ENCODE data around the gene CDAN1. TPM values are rescaled to one million over a fixed set of nuclear protein-coding genes. Genes with fewer than 3 reads are reported as not detected.

CDAN1 gene
- total RNA-seq, 1 experiment from 2014 or later = 16.4 TPM

DNA sequence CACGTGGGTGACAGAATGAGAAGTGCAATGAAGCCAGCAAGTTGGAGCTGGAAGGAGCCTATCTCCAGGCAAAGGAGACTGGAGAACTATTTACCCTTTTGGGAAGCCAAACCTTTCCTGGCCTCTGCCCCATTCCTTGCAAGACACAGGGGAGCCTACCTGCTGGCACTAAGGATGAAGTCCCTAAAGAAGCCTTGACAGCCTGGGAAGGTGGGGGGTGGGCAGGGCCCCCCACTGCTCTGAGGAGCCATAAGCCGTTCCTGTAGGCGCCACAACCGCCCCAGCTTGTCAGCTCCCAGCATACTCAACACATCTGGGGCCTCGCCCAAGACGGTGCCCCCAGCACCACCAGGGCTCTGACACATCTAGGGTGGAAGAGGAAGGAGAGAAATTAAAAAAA lies 5.5 kb downstream of the CDAN1 start:
- H3K4me3 Mint-ChIP-seq = no peak overlapping the region
- ATAC-seq (no peak), DNase-seq (ENCODE audit: low spot score) (no peak)
- H3K27ac Mint-ChIP-seq = no peak overlapping the region
- ChIA-PET POLR2A (no interaction called here), CTCF (interaction anchor here (0.6 to 1.2 kb wide), 2 partner anchors 8 to 16 kb away, joined by 3 to 5 read pairs; no protein-coding TSS in a partner anchor)
- H3K9me3 Mint-ChIP-seq = no peaks in the 10 kb centered on the region
- peaks cover 20% of the 10 kb centered on the region for H3K4me1 Mint-ChIP-seq
- TF ChIP-seq CREB1 (CRISPR knock-in tag; IDR thresholded peaks at IDR 0.05) (no peak), NR1H2 (CRISPR knock-in tag; IDR thresholded peaks at IDR 0.05) (no peak), FOXP1 (CRISPR knock-in tag; IDR thresholded peaks at IDR 0.05; ENCODE audit: borderline replicate concordance) (no peak), KAT7 (CRISPR knock-in tag; IDR thresholded peaks at IDR 0.05; ENCODE audit: borderline replicate concordance) (no peak), NR2C2 (CRISPR knock-in tag; IDR thresholded peaks at IDR 0.05) (no peak), OVOL2 (CRISPR knock-in tag; IDR thresholded peaks at IDR 0.05; ENCODE audit: borderline replicate concordance) (no peak), RELA (CRISPR knock-in tag; IDR thresholded peaks at IDR 0.05; ENCODE audit: borderline replicate concordance) (no peak)
- TF ChIP-seq, protein P1, sequence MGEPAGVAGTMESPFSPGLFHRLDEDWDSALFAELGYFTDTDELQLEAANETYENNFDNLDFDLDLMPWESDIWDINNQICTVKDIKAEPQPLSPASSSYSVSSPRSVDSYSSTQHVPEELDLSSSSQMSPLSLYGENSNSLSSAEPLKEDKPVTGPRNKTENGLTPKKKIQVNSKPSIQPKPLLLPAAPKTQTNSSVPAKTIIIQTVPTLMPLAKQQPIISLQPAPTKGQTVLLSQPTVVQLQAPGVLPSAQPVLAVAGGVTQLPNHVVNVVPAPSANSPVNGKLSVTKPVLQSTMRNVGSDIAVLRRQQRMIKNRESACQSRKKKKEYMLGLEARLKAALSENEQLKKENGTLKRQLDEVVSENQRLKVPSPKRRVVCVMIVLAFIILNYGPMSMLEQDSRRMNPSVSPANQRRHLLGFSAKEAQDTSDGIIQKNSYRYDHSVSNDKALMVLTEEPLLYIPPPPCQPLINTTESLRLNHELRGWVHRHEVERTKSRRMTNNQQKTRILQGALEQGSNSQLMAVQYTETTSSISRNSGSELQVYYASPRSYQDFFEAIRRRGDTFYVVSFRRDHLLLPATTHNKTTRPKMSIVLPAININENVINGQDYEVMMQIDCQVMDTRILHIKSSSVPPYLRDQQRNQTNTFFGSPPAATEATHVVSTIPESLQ (CRISPR knock-in tag; IDR thresholded peaks at IDR 0.05) = no peak
- TF ChIP-seq, protein P2, sequence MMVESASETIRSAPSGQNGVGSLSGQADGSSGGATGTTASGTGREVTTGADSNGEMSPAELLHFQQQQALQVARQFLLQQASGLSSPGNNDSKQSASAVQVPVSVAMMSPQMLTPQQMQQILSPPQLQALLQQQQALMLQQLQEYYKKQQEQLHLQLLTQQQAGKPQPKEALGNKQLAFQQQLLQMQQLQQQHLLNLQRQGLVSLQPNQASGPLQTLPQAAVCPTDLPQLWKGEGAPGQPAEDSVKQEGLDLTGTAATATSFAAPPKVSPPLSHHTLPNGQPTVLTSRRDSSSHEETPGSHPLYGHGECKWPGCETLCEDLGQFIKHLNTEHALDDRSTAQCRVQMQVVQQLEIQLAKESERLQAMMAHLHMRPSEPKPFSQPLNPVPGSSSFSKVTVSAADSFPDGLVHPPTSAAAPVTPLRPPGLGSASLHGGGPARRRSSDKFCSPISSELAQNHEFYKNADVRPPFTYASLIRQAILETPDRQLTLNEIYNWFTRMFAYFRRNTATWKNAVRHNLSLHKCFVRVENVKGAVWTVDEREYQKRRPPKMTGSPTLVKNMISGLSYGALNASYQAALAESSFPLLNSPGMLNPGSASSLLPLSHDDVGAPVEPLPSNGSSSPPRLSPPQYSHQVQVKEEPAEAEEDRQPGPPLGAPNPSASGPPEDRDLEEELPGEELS (CRISPR knock-in tag; IDR thresholded peaks at IDR 0.05) = no peak
- TF ChIP-seq, protein P3, sequence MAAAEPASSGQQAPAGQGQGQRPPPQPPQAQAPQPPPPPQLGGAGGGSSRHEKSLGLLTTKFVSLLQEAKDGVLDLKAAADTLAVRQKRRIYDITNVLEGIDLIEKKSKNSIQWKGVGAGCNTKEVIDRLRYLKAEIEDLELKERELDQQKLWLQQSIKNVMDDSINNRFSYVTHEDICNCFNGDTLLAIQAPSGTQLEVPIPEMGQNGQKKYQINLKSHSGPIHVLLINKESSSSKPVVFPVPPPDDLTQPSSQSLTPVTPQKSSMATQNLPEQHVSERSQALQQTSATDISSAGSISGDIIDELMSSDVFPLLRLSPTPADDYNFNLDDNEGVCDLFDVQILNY (CRISPR knock-in tag; IDR thresholded peaks at IDR 0.05) = no peak
- H3K27me3 Mint-ChIP-seq (ENCODE audit: low read depth) = no peaks in the 10 kb centered on the region
- peaks cover 48% of the 10 kb centered on the region for H3K36me3 Mint-ChIP-seq

DNA sequence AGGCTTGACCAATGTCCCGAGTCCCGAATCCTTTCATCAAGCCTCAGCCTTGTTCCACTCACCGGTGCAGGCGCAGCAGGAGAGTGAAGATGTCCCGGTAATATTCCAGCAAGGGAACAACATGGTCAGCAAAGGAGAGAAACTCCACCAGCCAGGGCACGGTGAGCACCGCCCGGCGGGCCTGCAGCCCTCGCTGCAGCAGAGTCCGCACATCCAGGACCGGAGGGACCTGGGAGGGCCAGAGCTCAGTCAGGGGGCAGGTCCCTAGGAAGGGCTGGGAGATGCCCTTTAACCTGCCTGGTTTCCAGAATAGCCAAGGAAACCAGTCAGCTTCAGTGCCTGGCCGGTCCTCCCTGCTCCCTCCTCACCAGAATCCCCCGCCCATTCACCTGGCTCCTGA lies 6.4 kb downstream of the CDAN1 start:
- Mint-ChIP-seq H3K36me3 (peaks cover 50% of the 10 kb centered on the region), H3K9me3 (no peaks in the 10 kb centered on the region), H3K27ac (peak overlapping the region; percentile 11; the same call in 1 of the 2 replicates), H3K27me3 (ENCODE audit: low read depth) (no peaks in the 10 kb centered on the region), H3K4me1 (peaks cover 17% of the 10 kb centered on the region), H3K4me3 (no peak overlapping the region)
- CTCF ChIA-PET = interaction anchor here (1.2 kb wide), 1 partner anchor 8 kb away, joined by 5 read pairs; no protein-coding TSS in a partner anchor
- no peak for ATAC-seq
- TF ChIP-seq ELF4 (CRISPR knock-in tag; IDR thresholded peaks at IDR 0.05; ENCODE audit: low read depth) = no peak
- no peak for TF ChIP-seq ZNF263 (CRISPR knock-in tag; IDR thresholded peaks at IDR 0.05; ENCODE audit: low read depth)
- TF ChIP-seq, protein P4, sequence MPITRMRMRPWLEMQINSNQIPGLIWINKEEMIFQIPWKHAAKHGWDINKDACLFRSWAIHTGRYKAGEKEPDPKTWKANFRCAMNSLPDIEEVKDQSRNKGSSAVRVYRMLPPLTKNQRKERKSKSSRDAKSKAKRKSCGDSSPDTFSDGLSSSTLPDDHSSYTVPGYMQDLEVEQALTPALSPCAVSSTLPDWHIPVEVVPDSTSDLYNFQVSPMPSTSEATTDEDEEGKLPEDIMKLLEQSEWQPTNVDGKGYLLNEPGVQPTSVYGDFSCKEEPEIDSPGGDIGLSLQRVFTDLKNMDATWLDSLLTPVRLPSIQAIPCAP (CRISPR knock-in tag; IDR thresholded peaks at IDR 0.05) = no peak
- TF ChIP-seq, protein P5, sequence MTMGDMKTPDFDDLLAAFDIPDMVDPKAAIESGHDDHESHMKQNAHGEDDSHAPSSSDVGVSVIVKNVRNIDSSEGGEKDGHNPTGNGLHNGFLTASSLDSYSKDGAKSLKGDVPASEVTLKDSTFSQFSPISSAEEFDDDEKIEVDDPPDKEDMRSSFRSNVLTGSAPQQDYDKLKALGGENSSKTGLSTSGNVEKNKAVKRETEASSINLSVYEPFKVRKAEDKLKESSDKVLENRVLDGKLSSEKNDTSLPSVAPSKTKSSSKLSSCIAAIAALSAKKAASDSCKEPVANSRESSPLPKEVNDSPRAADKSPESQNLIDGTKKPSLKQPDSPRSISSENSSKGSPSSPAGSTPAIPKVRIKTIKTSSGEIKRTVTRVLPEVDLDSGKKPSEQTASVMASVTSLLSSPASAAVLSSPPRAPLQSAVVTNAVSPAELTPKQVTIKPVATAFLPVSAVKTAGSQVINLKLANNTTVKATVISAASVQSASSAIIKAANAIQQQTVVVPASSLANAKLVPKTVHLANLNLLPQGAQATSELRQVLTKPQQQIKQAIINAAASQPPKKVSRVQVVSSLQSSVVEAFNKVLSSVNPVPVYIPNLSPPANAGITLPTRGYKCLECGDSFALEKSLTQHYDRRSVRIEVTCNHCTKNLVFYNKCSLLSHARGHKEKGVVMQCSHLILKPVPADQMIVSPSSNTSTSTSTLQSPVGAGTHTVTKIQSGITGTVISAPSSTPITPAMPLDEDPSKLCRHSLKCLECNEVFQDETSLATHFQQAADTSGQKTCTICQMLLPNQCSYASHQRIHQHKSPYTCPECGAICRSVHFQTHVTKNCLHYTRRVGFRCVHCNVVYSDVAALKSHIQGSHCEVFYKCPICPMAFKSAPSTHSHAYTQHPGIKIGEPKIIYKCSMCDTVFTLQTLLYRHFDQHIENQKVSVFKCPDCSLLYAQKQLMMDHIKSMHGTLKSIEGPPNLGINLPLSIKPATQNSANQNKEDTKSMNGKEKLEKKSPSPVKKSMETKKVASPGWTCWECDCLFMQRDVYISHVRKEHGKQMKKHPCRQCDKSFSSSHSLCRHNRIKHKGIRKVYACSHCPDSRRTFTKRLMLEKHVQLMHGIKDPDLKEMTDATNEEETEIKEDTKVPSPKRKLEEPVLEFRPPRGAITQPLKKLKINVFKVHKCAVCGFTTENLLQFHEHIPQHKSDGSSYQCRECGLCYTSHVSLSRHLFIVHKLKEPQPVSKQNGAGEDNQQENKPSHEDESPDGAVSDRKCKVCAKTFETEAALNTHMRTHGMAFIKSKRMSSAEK (CRISPR knock-in tag; IDR thresholded peaks at IDR 0.05; ENCODE audit: borderline replicate concordance) = no peak
- TF ChIP-seq, protein P6, sequence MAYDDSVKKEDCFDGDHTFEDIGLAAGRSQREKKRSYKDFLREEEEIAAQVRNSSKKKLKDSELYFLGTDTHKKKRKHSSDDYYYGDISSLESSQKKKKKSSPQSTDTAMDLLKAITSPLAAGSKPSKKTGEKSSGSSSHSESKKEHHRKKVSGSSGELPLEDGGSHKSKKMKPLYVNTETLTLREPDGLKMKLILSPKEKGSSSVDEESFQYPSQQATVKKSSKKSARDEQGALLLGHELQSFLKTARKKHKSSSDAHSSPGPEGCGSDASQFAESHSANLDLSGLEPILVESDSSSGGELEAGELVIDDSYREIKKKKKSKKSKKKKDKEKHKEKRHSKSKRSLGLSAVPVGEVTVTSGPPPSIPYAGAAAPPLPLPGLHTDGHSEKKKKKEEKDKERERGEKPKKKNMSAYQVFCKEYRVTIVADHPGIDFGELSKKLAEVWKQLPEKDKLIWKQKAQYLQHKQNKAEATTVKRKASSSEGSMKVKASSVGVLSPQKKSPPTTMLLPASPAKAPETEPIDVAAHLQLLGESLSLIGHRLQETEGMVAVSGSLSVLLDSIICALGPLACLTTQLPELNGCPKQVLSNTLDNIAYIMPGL (CRISPR knock-in tag; IDR thresholded peaks at IDR 0.05) = no peak
- no peak for TF ChIP-seq ZNF219 (CRISPR knock-in tag; IDR thresholded peaks at IDR 0.05; ENCODE audit: borderline replicate concordance)
- no peak for DNase-seq (ENCODE audit: low spot score)
- POLR2A ChIA-PET = no interaction called here
